ENCODE results near the gene LY6G5C.

Gene LY6G5C

DNA sequence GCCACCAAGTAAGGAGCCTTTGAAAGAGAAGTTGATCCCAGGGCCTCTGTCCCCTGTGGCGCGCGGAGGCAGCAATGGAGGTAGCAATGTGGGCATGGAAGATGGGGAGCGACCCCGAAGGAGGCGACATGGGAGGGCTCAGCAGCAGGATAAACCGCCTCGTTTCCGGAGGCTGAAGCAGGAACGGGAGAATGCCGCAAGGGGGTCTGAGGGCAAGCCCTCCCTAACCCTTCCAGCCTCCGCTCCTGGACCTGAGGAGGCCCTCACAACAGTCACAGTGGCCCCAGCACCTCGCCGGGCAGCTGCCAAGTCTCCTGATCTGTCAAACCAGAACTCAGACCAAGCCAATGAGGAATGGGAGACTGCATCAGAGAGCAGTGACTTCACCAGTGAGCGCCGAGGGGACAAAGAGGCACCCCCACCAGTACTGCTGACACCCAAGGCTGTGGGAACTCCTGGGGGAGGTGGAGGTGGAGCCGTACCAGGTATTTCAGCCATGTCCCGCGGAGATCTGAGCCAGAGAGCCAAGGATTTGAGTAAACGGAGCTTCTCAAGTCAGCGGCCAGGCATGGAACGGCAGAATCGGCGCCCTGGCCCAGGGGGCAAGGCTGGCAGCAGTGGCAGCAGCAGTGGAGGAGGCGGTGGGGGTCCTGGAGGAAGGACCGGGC, 48.5 kb downstream of the LY6G5C start:
- no peak for TF ChIP-seq CTCF (IDR thresholded peaks at IDR 0.05; ENCODE audit: extremely low read depth, insufficient read depth, missing control alignments)
- no peak for DNase-seq (ENCODE audit: low spot score)
- in situ Hi-C loops (cut with MboI; ENCODE audit: low pct_unique_long_range_greater_than_20kb, low sequenced_read_pairs, unreplicated experiment): no loop called here

- in situ Hi-C loops (cut with MboI; ENCODE audit: low pct_unique_long_range_greater_than_20kb, low sequenced_read_pairs, unreplicated experiment): no loop called here
- TF ChIP-seq CTCF (IDR thresholded peaks at IDR 0.05; ENCODE audit: extremely low read depth, insufficient read depth, missing control alignments): no peak
- no peak for DNase-seq (ENCODE audit: low spot score)
Observed at GRCh38 chr6:31631681-31632278, 49.1 kb downstream of the LY6G5C start.

- no peak for TF ChIP-seq CTCF (IDR thresholded peaks at IDR 0.05; ENCODE audit: extremely low read depth, insufficient read depth, missing control alignments)
- DNase-seq (ENCODE audit: low spot score): no peak
- in situ Hi-C loops (cut with MboI; ENCODE audit: low pct_unique_long_range_greater_than_20kb, low sequenced_read_pairs, unreplicated experiment): no loop called here
Observed at GRCh38 chr6:31631209-31631608, 49.7 kb downstream of the LY6G5C start.

GRCh38 chr6:31630177-31630934, 50.5 kb downstream of the LY6G5C start:
- in situ Hi-C loops (cut with MboI; ENCODE audit: low pct_unique_long_range_greater_than_20kb, low sequenced_read_pairs, unreplicated experiment): no loop called here
- TF ChIP-seq CTCF (IDR thresholded peaks at IDR 0.05; ENCODE audit: extremely low read depth, insufficient read depth, missing control alignments): no peak
- no peak for DNase-seq (ENCODE audit: low spot score)

GRCh38 chr6:31629014-31629413, 51.9 kb downstream of the LY6G5C start:
- in situ Hi-C loops (cut with MboI; ENCODE audit: low pct_unique_long_range_greater_than_20kb, low sequenced_read_pairs, unreplicated experiment): no loop called here
- no peak for DNase-seq (ENCODE audit: low spot score)
- TF ChIP-seq CTCF (IDR thresholded peaks at IDR 0.05; ENCODE audit: extremely low read depth, insufficient read depth, missing control alignments): no peak

GRCh38 chr6:31627690-31628287, 53.1 kb downstream of the LY6G5C start:
- in situ Hi-C loops (cut with MboI; ENCODE audit: low pct_unique_long_range_greater_than_20kb, low sequenced_read_pairs, unreplicated experiment): no loop called here
- no peak for TF ChIP-seq CTCF (IDR thresholded peaks at IDR 0.05; ENCODE audit: extremely low read depth, insufficient read depth, missing control alignments)
- no peak for DNase-seq (ENCODE audit: low spot score)
